C4-2B (cell line): ENCODE results near the gene SLC27A3.

Source experiments
- CTCF ChIP-seq: fragments of 450-650 bp; conservative IDR thresholded peaks from 2 replicates; pipeline ENCODE4 v1.5.1; 2017; ENCODE audit warnings: mild to moderate bottlenecking
- ZFX ChIP-seq: fragments of 450-650 bp; IDR thresholded peaks from 2 replicates; pipeline ENCODE4 v1.6.1; 2017

GRCh38 chr1:153778051-153778823, 3.0 kb downstream of the SLC27A3 start:
- TF ChIP-seq CTCF (no peak), ZFX (no peak)
